Activated naive CD8-positive, alpha-beta T cell (primary cell): ENCODE results near the gene KIF16B.
"Not testable (repeated sequence)": the region's sequence is repeated elsewhere in the genome, so short reads cannot be mapped to it uniquely, and the experiment has no call there.

Experiments used
- H3K27ac Mint-ChIP-seq: one replicate; pipeline ENCODE4 v1.8.0; 2021; ENCODE audit warnings: mixed read lengths
- H3K27me3 Mint-ChIP-seq: one replicate; pipeline ENCODE4 v1.8.0; 2021; ENCODE audit warnings: mixed read lengths
- H3K36me3 Mint-ChIP-seq: one replicate; pipeline ENCODE4 v1.8.0; 2021; ENCODE audit warnings: mixed read lengths
- H3K4me1 Mint-ChIP-seq: one replicate; pipeline ENCODE4 v1.8.0; 2021; ENCODE audit warnings: low read depth, mixed read lengths
- H3K4me3 Mint-ChIP-seq: one replicate; pipeline ENCODE4 v1.8.0; 2021; ENCODE audit warnings: mild to moderate bottlenecking, mixed read lengths
- H3K9me3 Mint-ChIP-seq: one replicate; pipeline ENCODE4 v1.8.0; 2021; ENCODE audit warnings: low read depth, mixed read lengths

The KIF16B gene

DNA sequence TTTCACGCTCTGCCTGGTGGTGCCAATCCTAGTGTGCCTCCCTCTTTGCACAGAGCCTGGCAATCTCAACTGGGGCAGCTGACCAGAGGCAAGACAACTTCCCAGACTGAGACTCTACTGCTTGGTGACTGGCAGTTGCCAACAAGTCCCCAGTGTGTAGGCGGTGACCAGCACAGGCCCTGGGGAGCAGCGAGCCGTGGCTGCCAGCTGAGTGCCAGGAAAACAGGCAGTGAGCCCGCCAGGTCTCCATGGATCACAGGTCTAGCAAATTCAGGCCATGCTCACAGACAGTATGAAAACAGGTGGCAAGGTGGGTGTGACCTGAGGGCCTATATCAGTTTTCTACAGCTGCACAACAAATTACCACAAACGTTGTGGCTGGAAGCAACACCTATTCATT is 289.9 kb downstream of the KIF16B start:
- H3K4me1 Mint-ChIP-seq: no peaks in the 10 kb centered on the region
- peaks cover 32% of the 10 kb centered on the region for H3K36me3 Mint-ChIP-seq
- H3K4me3 Mint-ChIP-seq: no peak overlapping the region
- no peaks in the 10 kb centered on the region for H3K9me3 Mint-ChIP-seq
- H3K27me3 Mint-ChIP-seq: no peaks in the 10 kb centered on the region
- H3K27ac Mint-ChIP-seq: no peak overlapping the region

DNA sequence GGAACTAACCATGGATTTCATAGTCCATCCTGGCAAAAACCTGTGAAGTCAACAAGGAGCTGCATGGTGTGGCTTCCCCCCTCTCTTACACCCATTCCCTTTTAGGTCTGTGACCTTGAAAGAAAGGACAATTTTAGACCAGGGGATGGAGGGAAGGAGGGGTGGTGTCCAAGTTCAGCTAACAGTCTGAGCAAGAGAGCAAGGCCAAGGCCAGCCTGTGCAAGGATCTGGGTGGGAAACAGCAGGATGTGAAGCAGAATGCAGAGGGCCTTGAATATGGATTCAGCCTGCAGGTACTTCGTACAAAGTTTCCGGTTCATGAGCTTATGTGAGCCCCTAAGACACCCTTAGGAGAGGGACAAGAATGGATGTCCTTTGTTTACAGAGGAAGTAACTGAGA is 293.0 kb downstream of the KIF16B start:
- Mint-ChIP-seq H3K36me3 (peaks cover 31% of the 10 kb centered on the region), H3K4me3 (no peak overlapping the region), H3K9me3 (no peaks in the 10 kb centered on the region), H3K27ac (no peak overlapping the region), H3K27me3 (no peaks in the 10 kb centered on the region), H3K4me1 (no peaks in the 10 kb centered on the region)

DNA sequence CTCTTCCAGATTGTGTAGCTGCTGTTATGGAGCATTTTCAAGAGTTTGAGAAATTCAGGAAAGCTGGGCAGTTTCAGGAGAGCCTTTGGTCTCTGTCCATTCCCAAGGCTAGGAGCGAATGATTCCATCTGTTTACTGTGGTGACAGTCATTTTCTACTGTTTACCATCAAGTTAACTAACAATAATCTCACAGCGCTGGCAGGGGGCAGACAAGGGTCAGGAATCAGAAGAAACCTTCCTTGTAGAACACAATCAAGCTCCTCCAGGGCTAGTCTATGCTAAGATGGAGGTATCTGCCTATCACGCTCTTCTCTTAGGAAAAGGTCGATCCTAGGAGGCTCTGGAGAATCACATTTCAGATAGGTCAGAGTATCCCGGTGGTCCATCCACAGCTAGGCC is 293.9 kb downstream of the KIF16B start:
- H3K9me3 Mint-ChIP-seq: no peaks in the 10 kb centered on the region
- H3K27ac Mint-ChIP-seq: no peak overlapping the region
- H3K4me1 Mint-ChIP-seq: no peaks in the 10 kb centered on the region
- peaks cover 26% of the 10 kb centered on the region for H3K36me3 Mint-ChIP-seq
- no peak overlapping the region for H3K4me3 Mint-ChIP-seq
- no peaks in the 10 kb centered on the region for H3K27me3 Mint-ChIP-seq

DNA sequence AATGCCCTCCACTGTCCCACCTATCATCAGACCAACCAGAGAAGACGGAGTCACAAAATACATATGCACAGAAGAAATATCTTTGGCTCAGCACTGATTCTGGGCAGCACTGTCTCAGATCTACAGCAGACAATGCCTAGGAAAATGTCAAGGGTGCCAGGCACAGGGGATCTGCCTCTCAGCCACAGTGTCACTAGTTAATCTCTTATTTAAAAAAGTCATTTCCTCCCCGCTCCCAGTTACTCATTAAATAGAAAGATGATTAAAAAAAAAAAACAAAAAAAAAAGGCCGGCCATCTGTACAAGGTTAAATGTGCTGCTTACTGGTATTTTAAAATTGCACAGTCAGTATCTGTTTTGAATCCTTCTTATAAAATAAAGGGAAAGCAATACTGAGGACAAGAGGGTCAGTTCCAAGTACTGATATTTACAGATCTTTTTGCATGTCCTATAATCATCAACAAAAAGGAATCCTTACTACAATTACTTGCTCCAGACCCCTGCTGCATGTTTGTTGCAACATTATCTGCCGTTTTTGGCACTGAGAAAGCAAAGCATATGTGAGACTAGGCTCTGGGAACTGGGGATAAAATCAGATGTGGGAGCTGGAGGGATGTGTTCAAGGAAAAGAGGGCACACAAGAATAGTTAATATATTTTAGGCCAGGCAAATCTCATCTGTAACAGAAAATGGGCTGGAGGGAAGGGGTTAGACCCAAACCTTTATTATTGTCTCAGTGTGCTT is 299.3 kb downstream of the KIF16B start:
- H3K27ac Mint-ChIP-seq: no peak overlapping the region
- H3K4me3 Mint-ChIP-seq: no peak overlapping the region
- peaks cover 37% of the 10 kb centered on the region for H3K36me3 Mint-ChIP-seq

DNA sequence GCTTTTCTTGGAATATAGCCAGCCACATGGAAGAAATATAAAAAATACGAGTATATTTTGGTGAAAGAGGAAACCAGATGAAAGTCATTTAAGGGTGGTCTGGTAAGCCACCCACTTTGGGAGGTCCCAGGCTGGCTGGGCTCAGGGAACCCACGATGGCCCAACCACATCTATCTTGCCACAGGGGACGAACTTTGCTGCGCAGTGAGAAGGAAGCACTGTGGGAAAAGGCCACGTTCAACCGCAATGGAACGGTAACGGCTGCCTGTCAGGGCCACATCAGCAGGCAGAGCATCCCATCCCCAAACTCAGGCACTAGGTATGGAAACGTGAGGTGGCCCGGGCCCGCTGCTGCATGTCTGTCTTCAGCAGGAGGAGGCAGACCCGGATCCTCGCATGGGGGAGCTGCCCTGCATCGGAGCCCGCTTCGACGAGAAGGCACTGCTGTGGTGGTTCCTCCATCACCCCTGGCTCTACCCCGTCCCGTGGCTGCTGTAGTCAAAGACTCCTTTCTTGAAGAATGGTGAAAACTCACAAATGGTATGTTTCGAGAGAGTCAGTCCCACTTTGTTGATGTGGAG is 300.4 kb downstream of the KIF16B start:
- no peaks in the 10 kb centered on the region for H3K4me1 Mint-ChIP-seq
- no peak overlapping the region for H3K4me3 Mint-ChIP-seq
- no peak overlapping the region for H3K27ac Mint-ChIP-seq
- peaks cover 10% of the 10 kb centered on the region for H3K9me3 Mint-ChIP-seq
- no peaks in the 10 kb centered on the region for H3K27me3 Mint-ChIP-seq
- H3K36me3 Mint-ChIP-seq: peaks cover 40% of the 10 kb centered on the region

More for the DNA sequence above, 299.3 kb downstream of the KIF16B start:
- H3K27me3 Mint-ChIP-seq: no peaks in the 10 kb centered on the region
- H3K4me1 Mint-ChIP-seq: no peaks in the 10 kb centered on the region
- H3K9me3 Mint-ChIP-seq: peaks cover 10% of the 10 kb centered on the region

DNA sequence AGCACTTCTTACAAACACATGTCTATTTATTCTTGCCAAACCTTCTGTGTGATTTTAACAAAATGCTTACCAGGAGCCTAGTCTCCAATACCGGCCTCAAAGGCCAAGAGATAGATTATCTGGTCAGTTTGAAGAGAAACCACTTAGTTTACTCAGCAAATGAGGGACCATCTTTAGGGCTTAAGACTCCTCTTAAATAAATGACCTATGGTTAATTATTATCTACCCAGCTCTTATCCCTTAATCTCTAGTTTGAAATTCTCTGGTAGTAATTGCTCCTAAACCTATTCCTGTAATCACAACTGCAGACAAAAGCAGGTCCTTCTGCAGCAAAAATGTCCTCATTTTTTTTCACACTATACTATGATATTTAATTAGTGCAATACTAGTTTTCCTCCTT is 301.8 kb downstream of the KIF16B start:
- Mint-ChIP-seq H3K27ac (no peak overlapping the region), H3K9me3 (peaks cover 18% of the 10 kb centered on the region), H3K4me3 (no peak overlapping the region), H3K27me3 (no peaks in the 10 kb centered on the region), H3K4me1 (no peaks in the 10 kb centered on the region), H3K36me3 (peaks cover 36% of the 10 kb centered on the region)

DNA sequence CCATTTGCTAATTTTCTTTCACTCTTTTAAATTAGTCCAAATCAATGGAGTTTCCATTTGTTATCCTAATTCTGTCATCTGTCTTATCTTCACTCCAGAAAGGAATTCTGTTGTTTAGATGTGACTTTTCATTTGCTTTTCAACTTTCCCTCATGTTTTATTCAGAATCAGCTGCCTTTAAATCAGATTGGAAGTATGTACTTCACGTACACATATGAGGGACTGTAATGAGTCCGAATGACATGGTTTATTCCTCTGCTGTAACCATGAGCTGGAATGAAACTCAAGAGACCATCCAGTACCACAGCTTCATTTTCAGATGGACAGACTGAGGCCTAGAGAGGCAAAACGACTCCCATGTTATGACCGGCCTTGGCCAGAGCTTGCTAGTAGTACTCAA is 302.3 kb downstream of the KIF16B start:
- peaks cover 38% of the 10 kb centered on the region for H3K36me3 Mint-ChIP-seq
- H3K4me3 Mint-ChIP-seq: no peak overlapping the region
- H3K4me1 Mint-ChIP-seq: no peaks in the 10 kb centered on the region
- H3K27me3 Mint-ChIP-seq: no peaks in the 10 kb centered on the region
- no peak overlapping the region for H3K27ac Mint-ChIP-seq
- peaks cover 21% of the 10 kb centered on the region for H3K9me3 Mint-ChIP-seq

DNA sequence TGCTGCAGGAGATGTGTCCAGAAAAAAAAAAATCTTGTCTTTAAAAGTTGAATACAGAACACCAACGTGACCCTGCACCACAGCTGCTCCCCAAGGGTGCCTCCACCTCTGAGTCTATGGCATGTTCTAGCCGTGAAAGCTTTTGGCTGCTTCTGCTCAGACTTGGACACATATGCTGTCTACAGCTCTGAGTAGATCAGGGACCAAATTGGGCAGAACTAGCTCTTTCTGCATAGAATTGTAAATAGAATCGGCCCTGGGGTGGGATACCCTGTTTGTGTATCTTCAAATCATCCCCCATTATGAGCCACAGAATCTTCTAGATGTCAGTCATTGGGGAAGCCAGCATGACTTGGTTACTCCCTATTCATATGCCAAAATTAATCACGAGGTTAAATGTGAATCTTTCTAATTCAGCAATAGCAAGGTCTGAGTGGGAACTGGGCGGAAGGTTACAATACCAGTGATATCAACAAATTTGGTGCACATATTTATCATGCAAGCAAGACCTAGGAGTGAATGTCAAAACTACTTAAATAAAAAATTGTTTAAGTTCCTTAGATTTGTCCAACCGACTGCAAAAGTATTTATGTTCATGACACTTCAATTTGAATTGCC is 302.8 kb downstream of the KIF16B start:
- Mint-ChIP-seq H3K4me3 (no peak overlapping the region), H3K4me1 (no peaks in the 10 kb centered on the region), H3K27me3 (no peaks in the 10 kb centered on the region), H3K9me3 (peaks cover 27% of the 10 kb centered on the region), H3K36me3 (peaks cover 38% of the 10 kb centered on the region), H3K27ac (no peak overlapping the region)

DNA sequence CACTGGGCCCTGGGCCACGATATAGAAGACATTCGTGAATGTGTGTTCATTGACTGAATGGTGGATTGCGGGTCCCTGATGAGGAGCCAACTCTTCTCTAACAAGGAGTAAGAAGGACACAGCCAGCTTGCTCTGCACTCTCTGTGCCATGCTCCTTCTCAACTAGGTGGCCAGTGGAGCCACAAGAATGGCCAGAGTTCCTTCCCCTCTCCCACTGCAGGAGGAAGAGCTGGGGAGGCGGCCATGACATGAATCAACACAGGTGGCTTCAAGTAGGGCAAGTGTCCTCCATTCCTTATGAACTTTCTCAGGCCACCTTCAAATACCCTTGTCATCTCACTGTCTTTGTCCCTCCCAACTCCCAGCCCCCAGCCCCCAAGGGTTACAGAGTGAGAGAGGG is 305.7 kb downstream of the KIF16B start:
- peaks cover 28% of the 10 kb centered on the region for H3K9me3 Mint-ChIP-seq
- no peak overlapping the region for H3K4me3 Mint-ChIP-seq
- peaks cover 20% of the 10 kb centered on the region for H3K36me3 Mint-ChIP-seq
- no peaks in the 10 kb centered on the region for H3K4me1 Mint-ChIP-seq
- H3K27ac Mint-ChIP-seq: no peak overlapping the region
- H3K27me3 Mint-ChIP-seq: no peaks in the 10 kb centered on the region

DNA sequence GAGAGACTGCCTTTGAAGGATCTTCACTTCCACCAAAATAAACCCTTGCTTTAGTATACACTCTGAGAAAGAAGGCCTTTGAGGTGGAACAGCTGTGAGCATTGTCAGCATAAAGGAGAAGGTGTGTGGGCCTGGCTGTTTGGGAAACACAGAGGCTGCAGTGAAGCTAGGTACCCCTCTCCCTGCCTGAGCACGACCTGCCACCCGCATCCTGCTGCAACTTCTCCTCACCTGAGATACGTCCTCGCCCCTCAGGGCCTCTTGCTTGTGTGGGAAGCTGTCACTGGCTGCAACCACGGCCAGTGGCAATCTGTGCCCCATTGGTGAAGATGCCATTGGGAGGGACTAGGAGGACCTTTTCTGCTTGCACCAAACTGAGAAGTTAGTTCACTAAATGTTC is 307.9 kb downstream of the KIF16B start:
- Mint-ChIP-seq H3K27ac (no peak overlapping the region), H3K27me3 (peaks cover 2% of the 10 kb centered on the region), H3K9me3 (peaks cover 24% of the 10 kb centered on the region), H3K36me3 (peaks cover 12% of the 10 kb centered on the region), H3K4me1 (no peaks in the 10 kb centered on the region), H3K4me3 (no peak overlapping the region)

DNA sequence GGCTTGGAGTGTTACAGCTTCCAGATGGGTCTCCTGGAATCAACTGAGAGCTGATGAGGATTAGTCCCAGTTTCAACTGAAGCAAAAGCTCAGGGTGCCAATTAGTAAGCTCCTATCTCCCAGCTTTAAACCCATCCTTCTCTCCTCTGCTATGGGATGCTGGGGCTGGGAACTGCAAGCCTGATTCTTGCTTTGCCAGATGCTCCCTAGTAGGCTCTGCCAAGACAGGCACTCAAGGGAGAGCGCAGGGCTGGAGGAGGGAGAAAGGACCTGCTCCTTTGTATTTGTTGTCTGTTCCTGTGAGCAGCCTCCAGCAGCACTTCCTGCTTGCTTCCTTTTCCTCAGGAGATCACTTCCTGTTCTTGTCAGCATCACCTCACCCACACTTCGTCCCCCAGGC is 309.7 kb downstream of the KIF16B start:
- peaks cover 6% of the 10 kb centered on the region for H3K36me3 Mint-ChIP-seq
- H3K4me1 Mint-ChIP-seq: no peaks in the 10 kb centered on the region
- H3K27ac Mint-ChIP-seq: no peak overlapping the region
- peaks cover 18% of the 10 kb centered on the region for H3K9me3 Mint-ChIP-seq
- H3K27me3 Mint-ChIP-seq: peaks cover 2% of the 10 kb centered on the region
- H3K4me3 Mint-ChIP-seq: no peak overlapping the region

DNA sequence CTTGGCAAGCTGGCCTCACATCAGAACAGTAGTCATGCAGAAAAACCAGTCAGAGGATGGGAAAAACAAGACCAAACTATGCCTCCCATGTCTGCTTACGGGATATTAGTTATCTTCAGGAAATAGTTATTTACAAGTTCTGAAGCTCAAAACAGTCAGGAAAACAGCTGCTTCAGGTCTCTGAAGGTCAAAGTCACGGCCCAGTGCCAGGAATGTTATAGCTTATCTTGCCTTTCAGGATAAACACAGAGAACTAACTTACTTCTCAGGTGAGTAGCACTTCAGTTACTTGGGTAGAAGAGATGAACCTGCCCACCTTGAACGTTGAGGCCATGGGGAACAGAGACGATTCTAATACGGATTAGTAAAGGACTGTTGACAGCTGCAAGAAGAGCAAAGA is 310.7 kb downstream of the KIF16B start:
- H3K27ac Mint-ChIP-seq: no peak overlapping the region
- peaks cover 6% of the 10 kb centered on the region for H3K36me3 Mint-ChIP-seq
- no peaks in the 10 kb centered on the region for H3K4me1 Mint-ChIP-seq
- H3K27me3 Mint-ChIP-seq: peaks cover 2% of the 10 kb centered on the region
- H3K4me3 Mint-ChIP-seq: no peak overlapping the region
- peaks cover 18% of the 10 kb centered on the region for H3K9me3 Mint-ChIP-seq

DNA sequence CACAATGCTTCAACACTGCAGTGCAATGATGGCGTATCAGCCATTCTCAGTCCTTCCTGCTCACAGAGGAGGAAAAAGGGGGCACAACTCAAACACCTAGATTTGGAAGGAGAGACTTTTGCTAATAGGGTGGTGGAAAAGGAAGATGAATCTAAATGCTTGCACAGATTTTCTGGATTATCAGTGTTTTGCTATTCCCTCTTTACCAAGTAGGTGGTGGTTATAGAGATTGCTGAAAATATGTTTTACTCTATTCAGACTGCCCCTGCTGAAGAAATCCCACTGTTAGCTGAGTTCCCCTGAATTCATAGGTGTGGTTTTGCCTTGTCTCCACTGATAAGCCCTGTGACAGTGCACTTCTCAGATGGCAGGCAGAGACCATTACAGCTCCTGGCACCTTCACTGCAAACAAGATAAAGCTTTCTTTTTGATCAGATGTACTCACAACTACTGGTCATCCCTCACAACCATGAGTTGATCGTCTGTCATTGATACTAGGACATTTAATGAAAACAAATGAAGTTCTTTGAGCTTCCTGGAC is 311.4 kb downstream of the KIF16B start:
- no peak overlapping the region for H3K27ac Mint-ChIP-seq
- H3K27me3 Mint-ChIP-seq: peaks cover 2% of the 10 kb centered on the region
- H3K36me3 Mint-ChIP-seq: peaks cover 6% of the 10 kb centered on the region
- H3K4me1 Mint-ChIP-seq: no peaks in the 10 kb centered on the region
- no peak overlapping the region for H3K4me3 Mint-ChIP-seq
- peaks cover 13% of the 10 kb centered on the region for H3K9me3 Mint-ChIP-seq

DNA sequence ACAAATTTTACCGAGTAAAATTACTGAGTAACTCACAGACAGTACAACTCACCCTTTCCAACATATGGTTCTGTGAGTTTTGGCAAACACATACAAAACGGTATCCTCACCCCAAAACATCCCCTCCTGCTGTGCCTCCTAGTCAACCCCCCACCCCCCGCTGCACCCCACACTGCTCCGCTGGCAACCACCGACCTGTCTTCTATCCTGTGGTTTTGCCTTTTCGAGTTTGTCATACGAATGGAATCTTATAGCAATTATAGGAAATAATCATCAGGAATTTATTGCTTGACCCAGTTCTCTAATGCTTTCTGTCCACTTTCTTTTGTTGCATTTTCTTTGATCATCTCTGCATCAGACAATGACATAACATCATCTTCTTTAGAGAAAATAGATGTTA is 312.3 kb downstream of the KIF16B start:
- H3K9me3 Mint-ChIP-seq: peaks cover 6% of the 10 kb centered on the region
- H3K36me3 Mint-ChIP-seq: peaks cover 3% of the 10 kb centered on the region
- H3K4me1 Mint-ChIP-seq: no peaks in the 10 kb centered on the region
- no peak overlapping the region for H3K4me3 Mint-ChIP-seq
- no peak overlapping the region for H3K27ac Mint-ChIP-seq
- peaks cover 2% of the 10 kb centered on the region for H3K27me3 Mint-ChIP-seq

DNA sequence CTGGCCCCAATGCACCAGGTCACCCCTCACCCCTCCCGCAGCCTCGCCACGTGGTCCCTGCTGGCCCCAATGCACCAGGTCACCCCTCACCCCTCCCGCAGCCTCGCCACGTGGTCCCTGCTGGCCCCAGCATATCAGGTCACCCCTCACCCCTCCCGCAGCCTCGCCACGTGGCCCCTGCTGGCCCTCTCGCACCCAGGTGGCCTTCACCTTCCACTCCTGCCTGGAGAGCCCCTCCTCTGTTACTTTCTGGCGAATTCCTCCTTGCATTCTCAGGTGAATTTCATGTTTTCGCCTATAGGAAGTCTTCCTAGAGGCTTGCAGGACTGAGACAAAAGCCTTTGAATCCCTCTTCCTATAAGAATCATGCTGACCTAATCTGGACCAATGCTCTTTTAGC is 313.1 kb downstream of the KIF16B start:
- H3K27ac Mint-ChIP-seq, H3K36me3 Mint-ChIP-seq, H3K4me1 Mint-ChIP-seq, H3K9me3 Mint-ChIP-seq, H3K27me3 Mint-ChIP-seq, H3K4me3 Mint-ChIP-seq: not testable (repeated sequence)
